Suprapubic skin (tissue), 3 donors: ENCODE results near the gene DSE.

Experiments used
- CTCF ChIP-seq, 2 donors: fragments of 200-600 bp in 1 of 2; fragments of 450-650 bp in 1 of 2; sonication (generic) in 1 of 2; IDR thresholded peaks; one replicate each; pipeline ENCODE4 v1.5.1; 2016 to 2019; ENCODE audit warnings: antibody characterized with exemption in 2 of 2, mild to moderate bottlenecking in 1 of 2, moderate library complexity in 1 of 2
- EP300 ChIP-seq: sonication (generic); formaldehyde crosslinking; IDR thresholded peaks from one replicate; pipeline ENCODE4 v1.6.1; 2017; ENCODE audit warnings: antibody characterized with exemption
- POLR2A ChIP-seq, 2 donors: fragments of 450-650 bp; IDR thresholded peaks; one replicate each; pipeline ENCODE4 v1.6.1; 2017; ENCODE audit warnings: antibody characterized with exemption in 2 of 2, mild to moderate bottlenecking in 2 of 2, moderate library complexity in 2 of 2

- TF ChIP-seq POLR2A (IDR thresholded peaks at IDR 0.05): no peak
- no peak for TF ChIP-seq CTCF (IDR thresholded peaks at IDR 0.05)
- no peak for TF ChIP-seq EP300
These were observed 3.9 kb upstream of the DSE start for GRCh38 chr6:116366740-116367275.
